Fibroblast of the aortic adventitia (primary cell): Measurements from ENCODE around the gene LRMDA. TPM values are rescaled to one million over a fixed set of nuclear protein-coding genes. Genes with fewer than 3 reads are reported as not detected.

Experiments used
- DNase-seq: peaks from one replicate; pipeline ENCODE4 v3.0.0-alpha.2; 2010; ENCODE audit warnings: low read depth
- H3K4me3 ChIP-seq: 2 replicates; pipeline ENCODE4 v1.5.1; 2011; ENCODE audit warnings: low read depth, mild to moderate bottlenecking, control low read depth, low read length, moderate library complexity
- CTCF ChIP-seq: IDR thresholded peaks from 2 replicates; pipeline ENCODE4 v1.5.1; 2011; ENCODE audit warnings: mild to moderate bottlenecking, low read length, control low read depth, inconsistent platforms; ENCODE audit not compliant: insufficient read depth
- total RNA-seq: library from RNA; depleted of rRNA; stranded (reverse); fragments of >200 nt; gene quantifications from 2 replicates; pipeline ENCODE4 v1.2.3, GENCODE V29; 2012; ENCODE audit warnings: low replicate concordance

The LRMDA gene
- total RNA-seq, 1 donor = 6.3 TPM

GRCh38 chr10:75406462-75407223 lies 24.8 kb upstream of the LRMDA start:
- TF ChIP-seq CTCF = no peak
- no peak overlapping the region for H3K4me3 ChIP-seq
- DNase-seq = no peak

GRCh38 chr10:75407224-75407712 lies 24.2 kb upstream of the LRMDA start:
- peak overlapping the region; percentile 78 for H3K4me3 ChIP-seq
- no peak for DNase-seq
- TF ChIP-seq CTCF = no peak

- peak; percentile 60 for DNase-seq
- H3K4me3 ChIP-seq = peak overlapping the region; percentile 78
- no peak for TF ChIP-seq CTCF
These were observed 23.5 kb upstream of the LRMDA start for GRCh38 chr10:75407713-75408508.

- no peak for TF ChIP-seq CTCF
- peak overlapping the region; percentile 78 for H3K4me3 ChIP-seq
- DNase-seq = no peak
These were observed 22.9 kb upstream of the LRMDA start for GRCh38 chr10:75408509-75408875.

- TF ChIP-seq CTCF = no peak
- DNase-seq = peak; percentile 46
- H3K4me3 ChIP-seq = peak overlapping the region; percentile 78
These were observed 22.2 kb upstream of the LRMDA start for GRCh38 chr10:75408911-75409885.
